IMR-90 (cell line): ENCODE measurements around the gene GABRA4. TPM values are rescaled to one million over a fixed set of nuclear protein-coding genes. Genes with fewer than 3 reads are reported as not detected.

ENCODE experiments used
- ATAC-seq: fragments of 200-7000 bp; cut with Tn5 transposase; 2 replicates; pipeline ENCODE4 v1.9.1; 2020; ENCODE audit warnings: low read depth, mild to moderate bottlenecking, moderate library complexity
- BruUV-seq: library from RNA; stranded (reverse); fragments of 400-500 nt; replicated peaks from 2 replicates; lab custom pipeline; 2021; lab: Mats Ljungman, UMichigan
- CTCF ChIA-PET: fragments of 300-600 bp; formaldehyde crosslinking; extraction: SDS; loops from one replicate; lab custom pipeline; 2021; ENCODE audit warnings: antibody characterized with exemption; lab: Yijun Ruan, JAX
- POLR2A ChIA-PET: fragments of 300-600 bp; sonication (Branson Sonifier 250); formaldehyde crosslinking; loops from one replicate; lab custom pipeline; 2022; ENCODE audit warnings: antibody characterized with exemption; ENCODE audit not compliant: unreplicated experiment; lab: Charles Lee
- DNase-seq: peaks from one replicate; pipeline ENCODE4 v3.0.0; 2013
- H2AFZ ChIP-seq: replicated peaks from 2 replicates; pipeline ENCODE3; 2013; ENCODE audit warnings: low read length, mild to moderate bottlenecking; ENCODE audit not compliant: poor library complexity
- H2AK5ac ChIP-seq: 2 replicates; pipeline ENCODE4 v1.6.1; 2013; ENCODE audit warnings: low read depth, low read length, inconsistent platforms
- H2AK9ac ChIP-seq: replicated peaks from 2 replicates; pipeline ENCODE3; 2013; ENCODE audit warnings: mild to moderate bottlenecking, low read depth, low read length, moderate library complexity; ENCODE audit not compliant: poor library complexity
- H2BK120ac ChIP-seq: 2 replicates; pipeline ENCODE4 v1.6.1; 2013; ENCODE audit warnings: low read depth, low read length, inconsistent platforms
- H2BK15ac ChIP-seq: 3 replicates; pipeline ENCODE4 v1.6.1; 2013; ENCODE audit warnings: low read depth, low read length, inconsistent platforms
- H2BK20ac ChIP-seq: 2 replicates; pipeline ENCODE4 v1.6.1; 2013; ENCODE audit warnings: low read depth, mild to moderate bottlenecking, inconsistent platforms, low read length, moderate library complexity
- H2BK5ac ChIP-seq: 2 replicates; pipeline ENCODE4 v1.6.1; 2013; ENCODE audit warnings: mild to moderate bottlenecking, low read depth, low read length, inconsistent platforms; ENCODE audit not compliant: poor library complexity, severe bottlenecking
- H3K14ac ChIP-seq: replicated peaks from 2 replicates; pipeline ENCODE4 v1.6.1; 2013; ENCODE audit warnings: low read depth, low read length, inconsistent platforms
- H3K18ac ChIP-seq: 2 replicates; pipeline ENCODE4 v1.6.1; 2013; ENCODE audit warnings: low read depth, low read length, control low read depth
- H3K23ac ChIP-seq: 2 replicates; pipeline ENCODE4 v1.6.1; 2013; ENCODE audit warnings: low read depth, low read length, inconsistent platforms
- H3K27ac ChIP-seq: 2 replicates; pipeline ENCODE4 v1.5.1; 2013; ENCODE audit warnings: mild to moderate bottlenecking, control low read depth, low read length; ENCODE audit not compliant: insufficient read depth
- H3K27me3 ChIP-seq: 2 replicates; pipeline ENCODE4 v1.6.1; 2013; ENCODE audit warnings: low read length; ENCODE audit not compliant: control insufficient read depth, insufficient read depth
- H3K36me3 ChIP-seq: 2 replicates; pipeline ENCODE4 v1.6.1; 2013; ENCODE audit warnings: low read length, mixed read lengths; ENCODE audit not compliant: control insufficient read depth, insufficient read depth
- H3K4ac ChIP-seq: 2 replicates; pipeline ENCODE4 v1.6.1; 2013; ENCODE audit warnings: low read depth, low read length, inconsistent platforms
- H3K4me1 ChIP-seq: 2 replicates; pipeline ENCODE4 v1.6.1; 2013; ENCODE audit warnings: low read length, mixed read lengths; ENCODE audit not compliant: control insufficient read depth, insufficient read depth
- H3K4me2 ChIP-seq: 2 replicates; pipeline ENCODE4 v1.6.1; 2013; ENCODE audit warnings: low read depth, mild to moderate bottlenecking, control low read depth, low read length, moderate library complexity
- H3K4me3 ChIP-seq: 2 replicates; pipeline ENCODE4 v1.5.1; 2013; ENCODE audit warnings: low read depth, mild to moderate bottlenecking, control low read depth, low read length, moderate library complexity; ENCODE audit not compliant: insufficient read depth
- H3K56ac ChIP-seq: 2 replicates; pipeline ENCODE4 v1.6.1; 2013; ENCODE audit warnings: low read length, inconsistent platforms; ENCODE audit not compliant: insufficient read depth; ENCODE audit errors: extremely low read depth
- H3K79me1 ChIP-seq, 2 experiments: 2 replicates each; pipeline ENCODE4 v1.6.1; 2013; ENCODE audit warnings: low read length in 2 of 2, inconsistent platforms in 1 of 2, low read depth in 1 of 2
- H3K9ac ChIP-seq: 2 replicates; pipeline ENCODE4 v1.6.1; 2013; ENCODE audit warnings: low read depth, low read length, control low read depth
- H3K9me1 ChIP-seq: 2 replicates; pipeline ENCODE4 v1.6.1; 2013; ENCODE audit warnings: low read length, inconsistent platforms; ENCODE audit not compliant: insufficient read depth
- H3K9me3 ChIP-seq: 2 replicates; pipeline ENCODE4 v1.6.1; 2013; ENCODE audit warnings: low read length; ENCODE audit not compliant: control insufficient read depth, insufficient read depth
- H4K20me1 ChIP-seq: 2 replicates; pipeline ENCODE4 v1.6.1; 2013; ENCODE audit warnings: low read length, inconsistent platforms; ENCODE audit not compliant: insufficient read depth
- H4K5ac ChIP-seq: 2 replicates; pipeline ENCODE4 v1.6.1; 2013; ENCODE audit warnings: mild to moderate bottlenecking, low read depth, low read length, control low read depth
- H4K8ac ChIP-seq, 2 experiments: 2 replicates each; pipeline ENCODE4 v1.6.1; 2013; ENCODE audit warnings: low read depth in 2 of 2, low read length in 2 of 2, control low read depth in 1 of 2, inconsistent platforms in 1 of 2
- H4K91ac ChIP-seq: 2 replicates; pipeline ENCODE4 v1.6.1; 2013; ENCODE audit warnings: low read depth, low read length, inconsistent platforms; ENCODE audit not compliant: insufficient read depth
- BHLHE40 ChIP-seq: fragments of 150-350 bp; IDR thresholded peaks from 2 replicates; pipeline ENCODE4 v1.6.1; 2016; ENCODE audit warnings: mild to moderate bottlenecking, low read depth, low read length
- CEBPB ChIP-seq: IDR thresholded peaks from 2 replicates; pipeline ENCODE4 v1.6.1; 2012; ENCODE audit warnings: low read depth, low read length, improper control_type of control experiment
- CHD1 ChIP-seq: IDR thresholded peaks from 2 replicates; pipeline ENCODE4 v1.6.1; 2012; ENCODE audit warnings: low read depth, low read length, improper control_type of control experiment
- FOS ChIP-seq: fragments of 150-350 bp; IDR thresholded peaks from 2 replicates; pipeline ENCODE4 v1.6.1; 2016; ENCODE audit warnings: low read depth, low read length
- MAFK ChIP-seq: IDR thresholded peaks from 2 replicates; pipeline ENCODE4 v1.6.1; 2012; ENCODE audit warnings: low read depth, low read length, improper control_type of control experiment
- MAZ ChIP-seq: IDR thresholded peaks from 2 replicates; pipeline ENCODE4 v1.6.1; 2012; ENCODE audit warnings: low read depth, mild to moderate bottlenecking, low read length, improper control_type of control experiment, moderate library complexity, borderline replicate concordance
- MXI1 ChIP-seq: IDR thresholded peaks from 2 replicates; pipeline ENCODE4 v1.6.1; 2012; ENCODE audit warnings: low read depth, mild to moderate bottlenecking, low read length, moderate library complexity, borderline replicate concordance
- POLR2A ChIP-seq: IDR thresholded peaks from 2 replicates; pipeline ENCODE4 v1.6.1; 2012; ENCODE audit warnings: mild to moderate bottlenecking, low read depth, low read length
- RAD21 ChIP-seq: IDR thresholded peaks from 2 replicates; pipeline ENCODE4 v1.6.1; 2012; ENCODE audit warnings: low read length, improper control_type of control experiment
- RCOR1 ChIP-seq: IDR thresholded peaks from 2 replicates; pipeline ENCODE4 v1.6.1; 2012; ENCODE audit warnings: mild to moderate bottlenecking, low read length, improper control_type of control experiment; ENCODE audit not compliant: insufficient replicate concordance
- RFX5 ChIP-seq: IDR thresholded peaks from 2 replicates; pipeline ENCODE4 v1.8.0; 2012; ENCODE audit warnings: low read depth, mild to moderate bottlenecking, low read length, moderate library complexity
- USF2 ChIP-seq: fragments of 150-350 bp; IDR thresholded peaks from 2 replicates; pipeline ENCODE4 v1.6.1; 2017; ENCODE audit warnings: mild to moderate bottlenecking, antibody characterized with exemption, low read length, low read depth
- WGBS, 2 experiments: methylation state at CpG; one replicate each; pipeline versions ENCODE4 v1.1.5 to v1.1.7; 2013; ENCODE audit warnings: missing lambda C conversion rate in 2 of 2; ENCODE audit not compliant: insufficient read length in 1 of 2; ENCODE audit errors: extremely low coverage in 2 of 2; 5-methylcytosine and 5-hydroxymethylcytosine counted together
- dilution Hi-C: fragments of 300-500 bp; cut with HindIII; formaldehyde crosslinking; loops from one replicate; pipeline ENCODE4 v1.14.3; 2018; ENCODE audit warnings: low sequenced_read_pairs; ENCODE audit not compliant: unreplicated experiment
- in situ Hi-C: fragments of 300-500 bp; cut with MboI; formaldehyde crosslinking; loops from 3 replicates; pipeline ENCODE4 v1.14.3; 2019; ENCODE audit warnings: low sequenced_read_pairs, inconsistent platforms, mixed read lengths
- intact Hi-C: fragments of 100-400 bp; cut with micrococcal nuclease; formaldehyde crosslinking; loops from 2 replicates; pipeline ENCODE4 v1.10.0; 2022
- polyA plus RNA-seq, 3 experiments: library from polyadenylated mRNA; depleted of rRNA; stranded (reverse); fragments of >200 nt; gene quantifications; 2 replicates each; pipeline ENCODE4 v1.2.3, GENCODE V29; 2012; ENCODE audit warnings: low replicate concordance in 1 of 3
- total RNA-seq: library from RNA; depleted of rRNA; stranded (reverse); fragments of >200 nt; gene quantifications from 2 replicates; pipeline ENCODE4 v1.2.3, GENCODE V29; 2012
- TF ChIP-seq, protein P1 (sequence below): fragments of 150-350 bp; IDR thresholded peaks from 2 replicates; pipeline ENCODE4 v1.6.1; 2016; ENCODE audit warnings: low read depth, mild to moderate bottlenecking, low read length, moderate library complexity, borderline replicate concordance
- TF ChIP-seq, protein P2 (sequence below): conservative IDR thresholded peaks from 2 replicates; pipeline ENCODE4 v1.5.1; 2012; ENCODE audit warnings: mild to moderate bottlenecking, low read depth, low read length, improper control_type of control experiment

The GABRA4 gene
- total and polyA plus RNA-seq, 2 of the 4 experiments (the other 2 are of a cell fraction) = 1.1 to 1.8 TPM

GRCh38 chr4:46992338-46992737, 1.0 kb downstream of the GABRA4 start:
- Histone ChIP-seq H3K9ac (no peak overlapping the region), H4K91ac (no peak overlapping the region), H3K4me1 (no peaks in the 10 kb centered on the region), H3K79me1 (no peaks in the 10 kb centered on the region), H4K8ac (no peak overlapping the region), H3K14ac (no peak overlapping the region), H2BK20ac (no peak overlapping the region), H3K27me3 (peaks cover 41% of the 10 kb centered on the region), H3K4me3 (no peak overlapping the region), H3K9me3 (peaks cover 4% of the 10 kb centered on the region; the same call in 1 of the 2 replicates), H4K5ac (no peak overlapping the region), H3K56ac (no peak overlapping the region), H3K4me2 (no peak overlapping the region), H2BK15ac (no peak overlapping the region), H2AK9ac (no peak overlapping the region), H3K27ac (no peak overlapping the region), H2AK5ac (no peak overlapping the region), H3K23ac (peak overlapping the region; percentile 61), H2AFZ (no peak overlapping the region), H2BK120ac (no peak overlapping the region), H3K36me3 (no peaks in the 10 kb centered on the region; the same call in 1 of the 2 replicates), H2BK5ac (no peak overlapping the region), H3K18ac (no peak overlapping the region), H3K4ac (no peak overlapping the region), H4K20me1 (no peaks in the 10 kb centered on the region), H3K9me1 (0 out of 2 replicates have a peak, but pooled peaks cover 3% of the 10 kb centered on the region)
- DNase-seq = no peak
- CTCF ChIA-PET = no interaction called here
- WGBS, 2 experiments = no CpG with 5 or more reads among the region's 9 CpGs
- intact Hi-C loops (no loop called here), in situ Hi-C loops (no loop called here), dilution Hi-C loops (no loop called here)
- no peak for TF ChIP-seq MAZ
- TF ChIP-seq RFX5 = no peak
- TF ChIP-seq FOS = no peak
- TF ChIP-seq BHLHE40 = no peak
- no peak for TF ChIP-seq CEBPB
- TF ChIP-seq RAD21 = no peak
- TF ChIP-seq, protein P1, sequence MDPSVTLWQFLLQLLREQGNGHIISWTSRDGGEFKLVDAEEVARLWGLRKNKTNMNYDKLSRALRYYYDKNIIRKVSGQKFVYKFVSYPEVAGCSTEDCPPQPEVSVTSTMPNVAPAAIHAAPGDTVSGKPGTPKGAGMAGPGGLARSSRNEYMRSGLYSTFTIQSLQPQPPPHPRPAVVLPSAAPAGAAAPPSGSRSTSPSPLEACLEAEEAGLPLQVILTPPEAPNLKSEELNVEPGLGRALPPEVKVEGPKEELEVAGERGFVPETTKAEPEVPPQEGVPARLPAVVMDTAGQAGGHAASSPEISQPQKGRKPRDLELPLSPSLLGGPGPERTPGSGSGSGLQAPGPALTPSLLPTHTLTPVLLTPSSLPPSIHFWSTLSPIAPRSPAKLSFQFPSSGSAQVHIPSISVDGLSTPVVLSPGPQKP = no peak
- no peak for TF ChIP-seq RCOR1
- TF ChIP-seq, protein P2, sequence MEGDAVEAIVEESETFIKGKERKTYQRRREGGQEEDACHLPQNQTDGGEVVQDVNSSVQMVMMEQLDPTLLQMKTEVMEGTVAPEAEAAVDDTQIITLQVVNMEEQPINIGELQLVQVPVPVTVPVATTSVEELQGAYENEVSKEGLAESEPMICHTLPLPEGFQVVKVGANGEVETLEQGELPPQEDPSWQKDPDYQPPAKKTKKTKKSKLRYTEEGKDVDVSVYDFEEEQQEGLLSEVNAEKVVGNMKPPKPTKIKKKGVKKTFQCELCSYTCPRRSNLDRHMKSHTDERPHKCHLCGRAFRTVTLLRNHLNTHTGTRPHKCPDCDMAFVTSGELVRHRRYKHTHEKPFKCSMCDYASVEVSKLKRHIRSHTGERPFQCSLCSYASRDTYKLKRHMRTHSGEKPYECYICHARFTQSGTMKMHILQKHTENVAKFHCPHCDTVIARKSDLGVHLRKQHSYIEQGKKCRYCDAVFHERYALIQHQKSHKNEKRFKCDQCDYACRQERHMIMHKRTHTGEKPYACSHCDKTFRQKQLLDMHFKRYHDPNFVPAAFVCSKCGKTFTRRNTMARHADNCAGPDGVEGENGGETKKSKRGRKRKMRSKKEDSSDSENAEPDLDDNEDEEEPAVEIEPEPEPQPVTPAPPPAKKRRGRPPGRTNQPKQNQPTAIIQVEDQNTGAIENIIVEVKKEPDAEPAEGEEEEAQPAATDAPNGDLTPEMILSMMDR = no peak
- TF ChIP-seq POLR2A = no peak
- TF ChIP-seq MAFK = no peak
- no peak for TF ChIP-seq MXI1
- no peak for TF ChIP-seq USF2
- no peak for TF ChIP-seq CHD1
- POLR2A ChIA-PET = no interaction called here
- no peak for ATAC-seq
- no TSS peak for BruUV-seq
